ENCODE measurements around the gene LIG3.

GRCh38 chr17:35028531-35029262 lies 48.4 kb downstream of the LIG3 start:
- TF ChIP-seq, protein P1, sequence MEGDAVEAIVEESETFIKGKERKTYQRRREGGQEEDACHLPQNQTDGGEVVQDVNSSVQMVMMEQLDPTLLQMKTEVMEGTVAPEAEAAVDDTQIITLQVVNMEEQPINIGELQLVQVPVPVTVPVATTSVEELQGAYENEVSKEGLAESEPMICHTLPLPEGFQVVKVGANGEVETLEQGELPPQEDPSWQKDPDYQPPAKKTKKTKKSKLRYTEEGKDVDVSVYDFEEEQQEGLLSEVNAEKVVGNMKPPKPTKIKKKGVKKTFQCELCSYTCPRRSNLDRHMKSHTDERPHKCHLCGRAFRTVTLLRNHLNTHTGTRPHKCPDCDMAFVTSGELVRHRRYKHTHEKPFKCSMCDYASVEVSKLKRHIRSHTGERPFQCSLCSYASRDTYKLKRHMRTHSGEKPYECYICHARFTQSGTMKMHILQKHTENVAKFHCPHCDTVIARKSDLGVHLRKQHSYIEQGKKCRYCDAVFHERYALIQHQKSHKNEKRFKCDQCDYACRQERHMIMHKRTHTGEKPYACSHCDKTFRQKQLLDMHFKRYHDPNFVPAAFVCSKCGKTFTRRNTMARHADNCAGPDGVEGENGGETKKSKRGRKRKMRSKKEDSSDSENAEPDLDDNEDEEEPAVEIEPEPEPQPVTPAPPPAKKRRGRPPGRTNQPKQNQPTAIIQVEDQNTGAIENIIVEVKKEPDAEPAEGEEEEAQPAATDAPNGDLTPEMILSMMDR (IDR thresholded peaks at IDR 0.05), result no peak
- TF ChIP-seq POLR2AphosphoS5 (IDR thresholded peaks at IDR 0.05; ENCODE audit: low read depth, low read length), result no peak

Data from Panc1 (cell line).